Endodermal cell (in vitro differentiated cells): Measurements from ENCODE around the gene LGALS12. TPM values are rescaled to one million over a fixed set of nuclear protein-coding genes. Genes with fewer than 3 reads are reported as not detected.

Experiments used
- DNase-seq: peaks from one replicate; pipeline ENCODE4 v3.0.0-alpha.2; 2017
- H3K27ac ChIP-seq: 2 replicates; pipeline ENCODE4 v1.5.1; 2013; ENCODE audit warnings: mild to moderate bottlenecking, low read depth, low read length, moderate library complexity
- H3K27me3 ChIP-seq: 2 replicates; pipeline ENCODE4 v1.6.1; 2013; ENCODE audit warnings: mild to moderate bottlenecking, low read length, moderate library complexity; ENCODE audit not compliant: insufficient read depth, control insufficient read depth, poor library complexity, severe bottlenecking
- H3K36me3 ChIP-seq: 2 replicates; pipeline ENCODE4 v1.7.0; 2013; ENCODE audit warnings: mild to moderate bottlenecking, low read length, moderate library complexity; ENCODE audit not compliant: control insufficient read depth, insufficient read depth
- H3K4me1 ChIP-seq: one replicate; pipeline ENCODE4 v1.7.0; 2013; ENCODE audit warnings: low read length; ENCODE audit not compliant: control insufficient read depth, insufficient read depth
- H3K4me3 ChIP-seq: 2 replicates; pipeline ENCODE4 v1.5.1; 2013; ENCODE audit warnings: mild to moderate bottlenecking, low read length, moderate library complexity
- H3K9ac ChIP-seq: 2 replicates; pipeline ENCODE4 v1.6.1; 2013; ENCODE audit warnings: mild to moderate bottlenecking, low read length, moderate library complexity; ENCODE audit not compliant: poor library complexity, severe bottlenecking; ENCODE audit errors: extremely low read depth
- H3K9me3 ChIP-seq: 2 replicates; pipeline ENCODE4 v1.6.1; 2013; ENCODE audit warnings: mild to moderate bottlenecking, low read length, moderate library complexity; ENCODE audit not compliant: control insufficient read depth
- H3K27ac Mint-ChIP-seq: 2 replicates; pipeline ENCODE4 v1.8.0; 2020; ENCODE audit warnings: mixed read lengths
- H3K27me3 Mint-ChIP-seq: 2 replicates; pipeline ENCODE4 v1.8.0; 2021; ENCODE audit warnings: mild to moderate bottlenecking, mixed read lengths; ENCODE audit not compliant: insufficient read depth
- H3K36me3 Mint-ChIP-seq: 2 replicates; pipeline ENCODE4 v1.8.0; 2020; ENCODE audit warnings: low read depth, mixed read lengths
- H3K4me1 Mint-ChIP-seq: 2 replicates; pipeline ENCODE4 v1.8.0; 2020; ENCODE audit warnings: mixed read lengths
- H3K4me3 Mint-ChIP-seq: 2 replicates; pipeline ENCODE4 v1.8.0; 2020; ENCODE audit warnings: mild to moderate bottlenecking, moderate library complexity, mixed read lengths
- H3K9me3 Mint-ChIP-seq: 2 replicates; pipeline ENCODE4 v1.8.0; 2020; ENCODE audit warnings: mild to moderate bottlenecking, mixed read lengths
- CTCF ChIP-seq: fragments of 200-600 bp; sonication (generic); conservative IDR thresholded peaks from 2 replicates; pipeline ENCODE4 v1.5.0; 2021; ENCODE audit warnings: antibody characterized with exemption, mild to moderate bottlenecking
- WGBS, 2 experiments: methylation state at CpG; one replicate each; pipeline versions ENCODE4 v1.1.5 to v1.1.7; 2013; ENCODE audit warnings: missing lambda C conversion rate in 2 of 2, mixed read lengths in 1 of 2; ENCODE audit not compliant: insufficient coverage in 1 of 2, insufficient read length in 1 of 2; 5-methylcytosine and 5-hydroxymethylcytosine counted together
- long read RNA-seq, 4 experiments: library from polyadenylated mRNA in 2 of 4; library from RNA in 1 of 4; library from capped mRNA in 1 of 4; stranded (forward) in 3 of 4; unstranded in 1 of 4; transcript quantifications; one replicate each; pipeline ENCODE4 v2.0.0, GENCODE V29; 2020 to 2021; ENCODE audit warnings: inconsistent platforms in 1 of 4
- polyA plus RNA-seq, 2 experiments: library from polyadenylated mRNA; stranded (reverse); fragments of 50-300 nt; gene quantifications; one replicate each; pipeline ENCODE4 v1.2.3, GENCODE V29; 2013
- total RNA-seq, 2 donors: library from RNA; stranded (reverse); fragmentation: NEBNext Ultra II Directional in 1 of 2; extraction: Animal tissue kit (Norgen Biotek cat#: 25700) in 1 of 2; gene quantifications; 2 replicates in 1 of 2; 3 replicates in 1 of 2; pipeline ENCODE4 v1.2.1, GENCODE V29; 2021

Gene LGALS12
- total RNA-seq = 10 to 100 TPM in 1 of 2 donors, 1 to 10 TPM in 1; 6.7 to 15.9 TPM
- polyA plus RNA-seq (2013, experiment 1 of 2) = 0.50 TPM
- polyA plus RNA-seq (2013, experiment 2 of 2) = 0.62 TPM
- long read RNA-seq, experiment 1, partial matches to known transcripts = 4 of 13 reads
- long read RNA-seq, experiment 1, other reads (novel, unspliced or antisense) = 2 of 13 reads
- long read RNA-seq, experiment 2, transcript LGALS12-203 (9 exons, 1,618 nt) = major isoform, 6 of 16 reads
- long read RNA-seq, experiment 2, partial matches to known transcripts = 2 of 16 reads
- long read RNA-seq, experiment 2, other reads (novel, unspliced or antisense) = 4 of 16 reads
- long read RNA-seq, experiment 3, transcript LGALS12-203 (9 exons, 1,618 nt) = major isoform, 30 of 46 reads
- long read RNA-seq, experiment 3, transcript LGALS12-202 (9 exons, 1,425 nt) = minor isoform, 8 of 46 reads
- long read RNA-seq, experiment 3, partial matches to known transcripts = 5 of 46 reads
- long read RNA-seq, experiment 3, other reads (novel, unspliced or antisense) = 3 of 46 reads
- long read RNA-seq, experiment 4, transcript LGALS12-203 (9 exons, 1,618 nt) = major isoform, 23 of 35 reads
- long read RNA-seq, experiment 4, transcript LGALS12-202 (9 exons, 1,425 nt) = minor isoform, 6 of 35 reads
- long read RNA-seq, experiment 4, partial matches to known transcripts = 0 of 35 reads
- long read RNA-seq, experiment 4, other reads (novel, unspliced or antisense) = 6 of 35 reads

- H3K36me3 ChIP-seq = no peaks in the 10 kb centered on the region
- no peak for TF ChIP-seq CTCF
- peaks cover 35% of the 10 kb centered on the region for H3K9me3 ChIP-seq
- Mint-ChIP-seq H3K27me3 (no peaks in the 10 kb centered on the region), H3K36me3 (peaks cover 3% of the 10 kb centered on the region), H3K27ac (peak within 1 kb of the TSS; percentile 85), H3K4me1 (peaks cover 53% of the 10 kb centered on the region), H3K4me3 (peak within 1 kb of the TSS; percentile 50), H3K9me3 (peaks cover 9% of the 10 kb centered on the region)
- H3K27ac ChIP-seq = no peak within 1 kb of the TSS
- H3K4me1 ChIP-seq = peaks cover 3% of the 10 kb centered on the region
- H3K27me3 ChIP-seq = no peaks in the 10 kb centered on the region
- WGBS, 2 experiments = 61 to 64% methylated on average over 5 to 13 of the region's 15 CpGs
- no peak within 1 kb of the TSS for H3K9ac ChIP-seq
- H3K4me3 ChIP-seq = no peak within 1 kb of the TSS
- DNase-seq = peak; percentile 86
Measured at GRCh38 chr11:63505857-63506528, at the start of gene LGALS12. Gene LGALS12, plus strand, starts transcription at chr11:63506084. Its CDS starts 375 bp downstream, at chr11:63506459.

- Mint-ChIP-seq H3K4me1 (peaks cover 7% of the 10 kb centered on the region), H3K27ac (no peak overlapping the region), H3K9me3 (peaks cover 1% of the 10 kb centered on the region), H3K4me3 (no peak overlapping the region), H3K36me3 (peaks cover 31% of the 10 kb centered on the region), H3K27me3 (no peaks in the 10 kb centered on the region)
- Histone ChIP-seq H3K36me3 (no peaks in the 10 kb centered on the region), H3K4me3 (peak overlapping the region; percentile 13), H3K9me3 (no peaks in the 10 kb centered on the region), H3K4me1 (peaks cover 7% of the 10 kb centered on the region), H3K27ac (no peak overlapping the region), H3K27me3 (no peaks in the 10 kb centered on the region), H3K9ac (no peak overlapping the region)
- peak; percentile 92 for DNase-seq
- TF ChIP-seq CTCF = peak; percentile 23
- 49 to 70% methylated on average over 6 of the region's 6 CpGs for WGBS, 2 experiments
Measured at GRCh38 chr11:63459586-63459985, 46.3 kb upstream of the LGALS12 start.

- Histone ChIP-seq H3K9me3 (no peaks in the 10 kb centered on the region), H3K27ac (no peak overlapping the region), H3K27me3 (no peaks in the 10 kb centered on the region), H3K36me3 (no peaks in the 10 kb centered on the region), H3K9ac (no peak overlapping the region), H3K4me3 (no peak overlapping the region), H3K4me1 (peaks cover 7% of the 10 kb centered on the region)
- peaks cover 1% of the 10 kb centered on the region for H3K9me3 Mint-ChIP-seq
- no peak for TF ChIP-seq CTCF
- no peaks in the 10 kb centered on the region for H3K27me3 Mint-ChIP-seq
- peaks cover 6% of the 10 kb centered on the region for H3K4me1 Mint-ChIP-seq
- H3K27ac Mint-ChIP-seq = no peak overlapping the region
- H3K4me3 Mint-ChIP-seq = no peak overlapping the region
- peaks cover 55% of the 10 kb centered on the region for H3K36me3 Mint-ChIP-seq
- no peak for DNase-seq
Measured at GRCh38 chr11:63462137-63462536, 43.7 kb upstream of the LGALS12 start.
